CD4-positive, alpha-beta T cell treated with Interleukin-6 for 4 hours (primary cell): ENCODE measurements around the gene AMPD3.

Experiments
- DNase-seq: peaks from one replicate; pipeline ENCODE4 v3.0.0-alpha.2; 2020; ENCODE audit warnings: mixed read lengths

Gene AMPD3

GRCh38 chr11:10506008-10506370 is 50.9 kb downstream of the AMPD3 start:
- DNase-seq: no peak

- no peak for DNase-seq
Observed at GRCh38 chr11:10511181-10511621, 56.1 kb downstream of the AMPD3 start.

- DNase-seq: no peak
Observed at GRCh38 chr11:10514202-10514601, 59.1 kb downstream of the AMPD3 start.

- no peak for DNase-seq
Observed at GRCh38 chr11:10514709-10515108, 59.6 kb downstream of the AMPD3 start.

- no peak for DNase-seq
Observed at GRCh38 chr11:10515418-10515817, 60.4 kb downstream of the AMPD3 start.

- DNase-seq: no peak
Observed at GRCh38 chr11:10518123-10518522, 63.1 kb downstream of the AMPD3 start.

GRCh38 chr11:10518891-10519290 is 63.8 kb downstream of the AMPD3 start:
- no peak for DNase-seq

- DNase-seq: no peak
Observed at GRCh38 chr11:10519630-10520029, 64.6 kb downstream of the AMPD3 start.

GRCh38 chr11:10520562-10520961 is 65.5 kb downstream of the AMPD3 start:
- DNase-seq: no peak

GRCh38 chr11:10522276-10522675 is 67.2 kb downstream of the AMPD3 start:
- DNase-seq: no peak

GRCh38 chr11:10522921-10523320 is 67.9 kb downstream of the AMPD3 start:
- DNase-seq: no peak

GRCh38 chr11:10524471-10524870 is 69.4 kb downstream of the AMPD3 start:
- no peak for DNase-seq

- peak; percentile 3 for DNase-seq
Observed at GRCh38 chr11:10526974-10527918, 72.2 kb downstream of the AMPD3 start.

- no peak for DNase-seq
Observed at GRCh38 chr11:10528121-10528520, 73.1 kb downstream of the AMPD3 start.

GRCh38 chr11:10529279-10529678 is 74.2 kb downstream of the AMPD3 start:
- DNase-seq: no peak

- DNase-seq: no peak
Observed at GRCh38 chr11:10532526-10532925, 77.5 kb downstream of the AMPD3 start.

GRCh38 chr11:10533323-10533722 is 78.3 kb downstream of the AMPD3 start:
- DNase-seq: no peak

- no peak for DNase-seq
Observed at GRCh38 chr11:10534316-10534715, 79.3 kb downstream of the AMPD3 start.

- no peak for DNase-seq
Observed at GRCh38 chr11:10537600-10537999, 82.5 kb downstream of the AMPD3 start.

- DNase-seq: no peak
Observed at GRCh38 chr11:10538924-10539323, 83.9 kb downstream of the AMPD3 start.

- no peak for DNase-seq
Observed at GRCh38 chr11:10539339-10539738, 84.3 kb downstream of the AMPD3 start.

- DNase-seq: no peak
Observed at GRCh38 chr11:10540546-10540914, 85.5 kb downstream of the AMPD3 start.

GRCh38 chr11:10540915-10541560 is 86.0 kb downstream of the AMPD3 start, which contains the start of gene RNF141:
RNF141 (minus strand) TSS chr11:10541187; CDS start chr11:10534158, 7,029 bp downstream.
- DNase-seq: peak; percentile 96

GRCh38 chr11:10541561-10541930 is 86.5 kb downstream of the AMPD3 start:
- DNase-seq: no peak
